ENCODE data around the gene C10orf67. TPM values are rescaled to one million over a fixed set of nuclear protein-coding genes. Genes with fewer than 3 reads are reported as not detected.

Gene C10orf67
- total and polyA plus RNA-seq, 2 of the 8 experiments (the other 6 are each of a cell fraction or from before 2014, with no cell fraction given): 0.05 to 0.11 TPM

DNA sequence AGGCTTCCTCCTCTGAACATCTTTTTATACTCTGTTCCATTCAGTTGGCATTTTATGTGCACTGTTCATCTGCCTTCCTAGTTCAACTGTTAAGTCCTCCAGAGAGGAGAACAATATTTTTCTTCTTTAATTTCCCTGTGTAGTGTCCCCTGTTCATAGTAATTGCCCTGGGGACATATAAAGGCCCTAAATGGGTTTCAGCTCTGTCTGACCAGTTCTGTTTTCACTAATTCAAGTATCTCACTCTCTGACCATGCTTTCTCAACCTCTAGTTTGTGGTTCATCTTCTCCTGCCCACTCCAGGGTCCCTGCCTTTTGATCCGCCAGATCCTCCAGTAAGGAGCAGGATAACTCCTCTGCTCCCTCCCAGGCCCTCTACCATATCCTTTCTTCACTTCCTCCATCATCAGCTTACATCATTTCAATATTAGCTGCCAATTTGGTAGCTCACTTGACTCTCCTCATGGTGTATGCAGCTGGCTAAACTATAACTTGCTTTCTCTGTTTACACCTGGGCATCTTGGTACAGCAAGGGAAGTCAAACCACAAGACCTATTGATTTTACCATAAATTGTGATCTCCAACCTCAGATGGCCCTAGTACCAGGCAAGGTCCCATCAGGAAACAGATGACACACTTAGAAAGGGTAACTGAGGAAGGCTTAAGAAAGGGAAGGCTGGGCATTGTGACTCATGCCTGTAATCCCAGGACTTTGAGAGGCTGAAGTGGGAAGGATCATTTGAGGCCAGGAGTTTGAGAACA is 17.7 kb upstream of the C10orf67 start:
- Histone ChIP-seq H2BK12ac (ENCODE audit: low read depth, low read length) (no peak overlapping the region), H3K23me2 (ENCODE audit: low read depth, low read length) (no peaks in the 10 kb centered on the region), H3K4me2 (ENCODE audit: insufficient read depth in 1 of 2, low read depth in 2 of 2, low read length in 2 of 2) (no peak overlapping the region), H2AK5ac (ENCODE audit: low read depth, low read length) (no peak overlapping the region), H3K4me3 (ENCODE audit: extremely low read depth in 1 of 4, insufficient read depth in 2 of 4, low read depth in 3 of 4, low read length in 4 of 4) (no peak overlapping the region), H3K4ac (replicated peaks; ENCODE audit: insufficient read length, low read depth, low read length) (no peak overlapping the region), H3K23ac (ENCODE audit: insufficient read length) (no peak overlapping the region), H4K8ac (ENCODE audit: extremely low read depth, insufficient read depth, low read length) (no peak overlapping the region), H2BK15ac (ENCODE audit: low read length) (no peak overlapping the region), H4K91ac (replicated peaks; ENCODE audit: insufficient read length, low read length) (no peak overlapping the region), H3K4me1 (replicated peaks in 1 of 4; ENCODE audit: control insufficient read depth in 3 of 4, insufficient read depth in 4 of 4, low read length in 3 of 4) (no peaks in the 10 kb centered on the region), H4K20me1 (replicated peaks in 1 of 2; ENCODE audit: control insufficient read depth in 1 of 2, insufficient read depth in 2 of 2, low read length in 2 of 2) (no peaks in the 10 kb centered on the region), H3K27ac (ENCODE audit: low read depth, low read length) (no peak overlapping the region), H3K36me3 (ENCODE audit: control insufficient read depth in 2 of 4, insufficient read depth in 4 of 4, low read length in 3 of 4) (no peaks in the 10 kb centered on the region), H3K79me1 (ENCODE audit: low read depth, low read length) (no peaks in the 10 kb centered on the region), H2BK120ac (replicated peaks; ENCODE audit: low read depth, low read length) (no peak overlapping the region), H3K14ac (ENCODE audit: insufficient read length) (no peak overlapping the region), H2BK5ac (ENCODE audit: low read depth, low read length) (no peak overlapping the region), H3K27me3 (replicated peaks in 1 of 4; ENCODE audit: control insufficient read depth in 3 of 4, extremely low read depth in 1 of 4, insufficient read depth in 3 of 4, low read length in 3 of 4) (no peaks in the 10 kb centered on the region), H3K79me2 (ENCODE audit: control insufficient read depth in 1 of 2, insufficient read depth in 2 of 2, low read length in 2 of 2) (no peaks in the 10 kb centered on the region), H3K9ac (replicated peaks in 1 of 4; ENCODE audit: extremely low read depth in 1 of 4, low read depth in 3 of 4, low read length in 3 of 4) (no peak overlapping the region), H4K5ac (ENCODE audit: insufficient read length, low read depth, low read length) (no peak overlapping the region), H3K56ac (replicated peaks; ENCODE audit: insufficient read length, low read depth, low read length) (no peak overlapping the region), H2BK20ac (ENCODE audit: low read length) (no peak overlapping the region), H3K18ac (ENCODE audit: extremely low read depth, low read length) (no peak overlapping the region), H2AFZ (ENCODE audit: low read length) (no peak overlapping the region), H3K9me3 (ENCODE audit: insufficient read depth in 2 of 2, low read depth in 1 of 2, low read length in 1 of 2) (no peaks in the 10 kb centered on the region)
- CTCF ChIA-PET (ENCODE audit: partially characterized antibody): interaction anchor here (0.6 to 1.5 kb wide), 6 partner anchors 16 to 620 kb away, joined by 3 to 6 read pairs (median 4); no protein-coding TSS in a partner anchor
- POLR2A ChIA-PET (ENCODE audit: partially characterized antibody): no interaction called here
- TF ChIP-seq CTCF (IDR thresholded peaks at IDR 0.05; ENCODE audit: control extremely low read depth in 1 of 3, insufficient read depth in 1 of 3, low read depth in 1 of 3, low read length in 3 of 3): no peak
- no peak for TF ChIP-seq CHD1 (IDR thresholded peaks at IDR 0.05; ENCODE audit: low read depth, low read length)
- TF ChIP-seq RBBP5 (IDR thresholded peaks at IDR 0.05; ENCODE audit: borderline replicate concordance, low read depth, low read length): no peak
- TF ChIP-seq POU5F1 (IDR thresholded peaks at IDR 0.05; ENCODE audit: low read depth, low read length): no peak
- TF ChIP-seq KDM5A (IDR thresholded peaks at IDR 0.05; ENCODE audit: low read length): no peak
- no peak for TF ChIP-seq SP1 (IDR thresholded peaks at IDR 0.05; ENCODE audit: low read depth, low read length)
- DNase-seq (ENCODE audit: low read depth in 1 of 2, low spot score in 2 of 2) (no peak), FAIRE-seq (no peak)
- 95% methylated on average over 1 of the region's 1 CpG; no CpG with 5 or more reads in 1 of the 2 experiments for WGBS, 2 experiments (ENCODE audit: extremely low coverage in 1 of 2, insufficient coverage in 1 of 2, insufficient read length in 1 of 2, insufficient replicate concordance in 2 of 2, low coverage in 1 of 2, low lambda C conversion rate in 2 of 2, missing lambda C conversion rate in 1 of 2)

Data from H1 (cell line).